ENCODE measurements around the gene PIP5K1B. TPM values are rescaled to one million over a fixed set of nuclear protein-coding genes. Genes with fewer than 3 reads are reported as not detected.

Gene PIP5K1B
- total RNA-seq, 1 experiment from 2014 or later: not detected

DNA sequence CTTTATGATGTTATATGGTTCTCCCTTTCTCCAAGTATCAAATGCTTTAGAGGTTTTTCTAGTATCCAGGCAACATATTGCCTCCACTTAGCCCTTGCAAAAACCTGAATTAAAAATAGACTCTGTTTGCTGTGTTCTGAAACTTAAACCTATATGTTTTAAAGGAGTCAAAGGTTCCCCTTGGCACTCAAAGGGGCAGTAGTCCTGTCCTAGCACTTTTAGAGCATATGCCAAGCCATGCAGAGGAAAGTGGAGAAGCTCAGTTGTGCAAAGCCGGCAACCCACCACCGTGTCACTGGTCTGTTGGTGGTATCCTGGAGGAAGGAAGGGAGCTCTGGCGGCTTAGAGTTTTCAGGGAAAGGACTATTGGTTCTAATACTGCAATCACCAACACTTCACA, 154.3 kb downstream of the PIP5K1B start:
- in situ Hi-C loops (cut with HindIII; ENCODE audit: low pct_unique_long_range_greater_than_20kb, low sequenced_read_pairs) (no loop called here), intact Hi-C loops (cut with micrococcal nuclease; ENCODE audit: unreplicated experiment) (no loop called here)
- DNase-seq (ENCODE audit: low read depth, low spot score) (no peak), ATAC-seq (no peak)
- CTCF ChIA-PET: interaction anchor here (0.6 kb wide), 1 partner anchor 213 kb away, joined by 3 read pairs; no protein-coding TSS in a partner anchor
- Histone ChIP-seq H3K4me3 (ENCODE audit: low read depth in 2 of 2, low read length in 2 of 2) (no peak overlapping the region), H3K27me3 (ENCODE audit: control insufficient read depth, insufficient read depth, low read length) (no peaks in the 10 kb centered on the region), H3K36me3 (ENCODE audit: control insufficient read depth, insufficient read depth, low read length) (no peaks in the 10 kb centered on the region), H3K9me3 (ENCODE audit: control insufficient read depth, insufficient read depth, low read depth, low read length) (no peaks in the 10 kb centered on the region), H3K27ac (ENCODE audit: low read length) (no peak overlapping the region), H3K4me1 (ENCODE audit: control insufficient read depth, insufficient read depth, low read length) (no peaks in the 10 kb centered on the region)
- POLR2A ChIA-PET: no interaction called here
- no TSS peak for BruUV-seq (replicated peaks)
- TF ChIP-seq POLR2AphosphoS5 (IDR thresholded peaks at IDR 0.05; ENCODE audit: low read depth, low read length) (no peak), TCF7L2 (IDR thresholded peaks at IDR 0.05; ENCODE audit: low read depth, low read length) (no peak), SIN3A (IDR thresholded peaks at IDR 0.05; ENCODE audit: borderline replicate concordance, insufficient read depth, low read depth, low read length) (no peak)
- TF ChIP-seq, protein P1, sequence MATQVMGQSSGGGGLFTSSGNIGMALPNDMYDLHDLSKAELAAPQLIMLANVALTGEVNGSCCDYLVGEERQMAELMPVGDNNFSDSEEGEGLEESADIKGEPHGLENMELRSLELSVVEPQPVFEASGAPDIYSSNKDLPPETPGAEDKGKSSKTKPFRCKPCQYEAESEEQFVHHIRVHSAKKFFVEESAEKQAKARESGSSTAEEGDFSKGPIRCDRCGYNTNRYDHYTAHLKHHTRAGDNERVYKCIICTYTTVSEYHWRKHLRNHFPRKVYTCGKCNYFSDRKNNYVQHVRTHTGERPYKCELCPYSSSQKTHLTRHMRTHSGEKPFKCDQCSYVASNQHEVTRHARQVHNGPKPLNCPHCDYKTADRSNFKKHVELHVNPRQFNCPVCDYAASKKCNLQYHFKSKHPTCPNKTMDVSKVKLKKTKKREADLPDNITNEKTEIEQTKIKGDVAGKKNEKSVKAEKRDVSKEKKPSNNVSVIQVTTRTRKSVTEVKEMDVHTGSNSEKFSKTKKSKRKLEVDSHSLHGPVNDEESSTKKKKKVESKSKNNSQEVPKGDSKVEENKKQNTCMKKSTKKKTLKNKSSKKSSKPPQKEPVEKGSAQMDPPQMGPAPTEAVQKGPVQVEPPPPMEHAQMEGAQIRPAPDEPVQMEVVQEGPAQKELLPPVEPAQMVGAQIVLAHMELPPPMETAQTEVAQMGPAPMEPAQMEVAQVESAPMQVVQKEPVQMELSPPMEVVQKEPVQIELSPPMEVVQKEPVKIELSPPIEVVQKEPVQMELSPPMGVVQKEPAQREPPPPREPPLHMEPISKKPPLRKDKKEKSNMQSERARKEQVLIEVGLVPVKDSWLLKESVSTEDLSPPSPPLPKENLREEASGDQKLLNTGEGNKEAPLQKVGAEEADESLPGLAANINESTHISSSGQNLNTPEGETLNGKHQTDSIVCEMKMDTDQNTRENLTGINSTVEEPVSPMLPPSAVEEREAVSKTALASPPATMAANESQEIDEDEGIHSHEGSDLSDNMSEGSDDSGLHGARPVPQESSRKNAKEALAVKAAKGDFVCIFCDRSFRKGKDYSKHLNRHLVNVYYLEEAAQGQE (IDR thresholded peaks at IDR 0.05; ENCODE audit: insufficient read depth in 1 of 2, low read depth in 2 of 2, low read length in 1 of 2): no peak
- TF ChIP-seq, protein P2, sequence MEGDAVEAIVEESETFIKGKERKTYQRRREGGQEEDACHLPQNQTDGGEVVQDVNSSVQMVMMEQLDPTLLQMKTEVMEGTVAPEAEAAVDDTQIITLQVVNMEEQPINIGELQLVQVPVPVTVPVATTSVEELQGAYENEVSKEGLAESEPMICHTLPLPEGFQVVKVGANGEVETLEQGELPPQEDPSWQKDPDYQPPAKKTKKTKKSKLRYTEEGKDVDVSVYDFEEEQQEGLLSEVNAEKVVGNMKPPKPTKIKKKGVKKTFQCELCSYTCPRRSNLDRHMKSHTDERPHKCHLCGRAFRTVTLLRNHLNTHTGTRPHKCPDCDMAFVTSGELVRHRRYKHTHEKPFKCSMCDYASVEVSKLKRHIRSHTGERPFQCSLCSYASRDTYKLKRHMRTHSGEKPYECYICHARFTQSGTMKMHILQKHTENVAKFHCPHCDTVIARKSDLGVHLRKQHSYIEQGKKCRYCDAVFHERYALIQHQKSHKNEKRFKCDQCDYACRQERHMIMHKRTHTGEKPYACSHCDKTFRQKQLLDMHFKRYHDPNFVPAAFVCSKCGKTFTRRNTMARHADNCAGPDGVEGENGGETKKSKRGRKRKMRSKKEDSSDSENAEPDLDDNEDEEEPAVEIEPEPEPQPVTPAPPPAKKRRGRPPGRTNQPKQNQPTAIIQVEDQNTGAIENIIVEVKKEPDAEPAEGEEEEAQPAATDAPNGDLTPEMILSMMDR (IDR thresholded peaks at IDR 0.05): no peak

GRCh38 chr9:68860419-68860818, 155.4 kb downstream of the PIP5K1B start:
- Histone ChIP-seq H3K27ac (ENCODE audit: low read length) (no peak overlapping the region), H3K36me3 (ENCODE audit: control insufficient read depth, insufficient read depth, low read length) (no peaks in the 10 kb centered on the region), H3K4me3 (ENCODE audit: low read depth in 2 of 2, low read length in 2 of 2) (no peak overlapping the region), H3K9me3 (ENCODE audit: control insufficient read depth, insufficient read depth, low read depth, low read length) (no peaks in the 10 kb centered on the region), H3K4me1 (ENCODE audit: control insufficient read depth, insufficient read depth, low read length) (no peaks in the 10 kb centered on the region), H3K27me3 (ENCODE audit: control insufficient read depth, insufficient read depth, low read length) (no peaks in the 10 kb centered on the region)
- TF ChIP-seq SIN3A (IDR thresholded peaks at IDR 0.05; ENCODE audit: borderline replicate concordance, insufficient read depth, low read depth, low read length): no peak
- TF ChIP-seq, protein P2 (IDR thresholded peaks at IDR 0.05): no peak
- TF ChIP-seq, protein P1 (IDR thresholded peaks at IDR 0.05; ENCODE audit: insufficient read depth in 1 of 2, low read depth in 2 of 2, low read length in 1 of 2): no peak
- TF ChIP-seq POLR2AphosphoS5 (IDR thresholded peaks at IDR 0.05; ENCODE audit: low read depth, low read length): no peak
- TF ChIP-seq TCF7L2 (IDR thresholded peaks at IDR 0.05; ENCODE audit: low read depth, low read length): no peak
- intact Hi-C loops (cut with micrococcal nuclease; ENCODE audit: unreplicated experiment): no loop called here
- DNase-seq (ENCODE audit: low read depth, low spot score): no peak
- BruUV-seq (replicated peaks): no TSS peak
- ChIA-PET CTCF (no interaction called here), POLR2A (no interaction called here)
- in situ Hi-C loops (cut with HindIII; ENCODE audit: low pct_unique_long_range_greater_than_20kb, low sequenced_read_pairs): no loop called here
- ATAC-seq: no peak
